Left ventricle myocardium inferior (tissue), 1 donor: Measurements from ENCODE around the gene RAMP1. TPM values are rescaled to one million over a fixed set of nuclear protein-coding genes. Genes with fewer than 3 reads are reported as not detected.

Experiments
- DNase-seq: peaks from one replicate; pipeline ENCODE4 v3.0.0-alpha.2; 2020
- H3K27ac ChIP-seq: fragments of 200-600 bp; replicated peaks from 2 replicates; pipeline ENCODE4 v1.8.0; 2021
- H3K27me3 ChIP-seq: fragments of 200-600 bp; 2 replicates; pipeline ENCODE4 v1.8.0; 2021; ENCODE audit warnings: low read depth
- H3K36me3 ChIP-seq: fragments of 200-600 bp; 2 replicates; pipeline ENCODE4 v1.8.0; 2021
- H3K4me1 ChIP-seq: fragments of 200-600 bp; 2 replicates; pipeline ENCODE4 v1.8.0; 2021
- H3K4me3 ChIP-seq: fragments of 200-600 bp; 2 replicates; pipeline ENCODE4 v1.8.0; 2021; ENCODE audit warnings: mild to moderate bottlenecking, moderate library complexity
- H3K9me3 ChIP-seq: fragments of 200-600 bp; replicated peaks from 2 replicates; pipeline ENCODE4 v1.8.0; 2021
- intact Hi-C: fragments of 100-400 bp; cut with micrococcal nuclease; formaldehyde crosslinking; loops from one replicate; pipeline ENCODE4 v1.11.0; 2022
- long read RNA-seq: library from polyadenylated mRNA; unstranded; transcript quantifications from one replicate; pipeline ENCODE4 v2.0.0, GENCODE V29; 2021
- total RNA-seq: library from RNA; stranded (reverse); fragmentation: NEBNext Ultra II Directional; extraction: Animal tissue kit (Norgen Biotek cat#: 25700); gene quantifications from one replicate; pipeline ENCODE4 v1.2.1, GENCODE V29; 2021
- TF ChIP-seq, protein P1 (sequence below): fragments of 200-600 bp; IDR thresholded peaks from 2 replicates; pipeline ENCODE4 v1.8.0; 2021; ENCODE audit warnings: antibody characterized with exemption, mild to moderate bottlenecking, borderline replicate concordance
- donor health status: DM: no; HTN: yes; CAD: no; lungs with severe emphysema.

RAMP1 gene
- total RNA-seq: 168 TPM
- long read RNA-seq, transcript RAMP1-202 (3 exons, 650 nt): minor isoform, 7 of 134 reads
- long read RNA-seq, transcript RAMP1-201 (3 exons, 910 nt): major isoform, 98 of 134 reads
- long read RNA-seq, partial matches to known transcripts: 19 of 134 reads
- long read RNA-seq, other reads (novel, unspliced or antisense): 10 of 134 reads

DNA sequence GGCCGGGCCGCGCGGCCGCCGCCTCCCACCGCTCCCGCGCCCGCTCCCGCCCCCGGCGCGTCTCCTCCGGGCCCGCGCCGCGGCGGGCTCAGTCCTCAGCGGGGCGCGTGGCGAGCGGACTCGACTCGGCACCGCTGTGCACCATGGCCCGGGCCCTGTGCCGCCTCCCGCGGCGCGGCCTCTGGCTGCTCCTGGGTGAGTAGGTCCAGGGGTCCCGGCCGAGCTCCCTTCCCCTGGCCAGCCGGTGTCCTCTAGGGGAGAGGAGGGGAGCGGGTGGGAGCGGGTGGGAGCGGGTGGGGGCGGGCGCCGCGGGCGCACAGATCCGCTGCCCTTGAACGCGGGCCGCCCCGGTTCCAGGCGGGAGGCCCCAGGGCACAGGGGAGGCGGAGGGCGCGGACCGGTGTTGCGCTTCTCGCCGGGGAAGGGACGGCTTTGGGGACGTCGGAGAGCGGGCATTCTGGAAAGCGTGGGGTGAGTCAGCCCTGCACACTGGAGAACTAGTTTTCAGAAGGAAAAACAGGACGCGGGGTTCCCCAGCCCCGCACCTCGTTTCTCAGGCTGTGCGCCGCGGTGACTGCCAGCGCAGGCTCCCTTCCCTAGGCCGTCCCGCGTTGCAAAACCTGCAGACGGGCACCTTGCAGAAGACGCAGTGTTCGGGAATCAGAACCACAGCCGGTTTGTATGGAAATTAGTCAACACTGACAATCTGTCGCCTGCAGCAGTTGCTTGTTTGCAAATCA lies at the start of gene RAMP1:
TSS of gene RAMP1 (plus strand) at position 91 of the 740 bp plus-strand sequence. CDS start at position 144, 53 bp downstream.
- H3K4me1 ChIP-seq: peaks cover 47% of the 10 kb centered on the region
- TF ChIP-seq, protein P1, sequence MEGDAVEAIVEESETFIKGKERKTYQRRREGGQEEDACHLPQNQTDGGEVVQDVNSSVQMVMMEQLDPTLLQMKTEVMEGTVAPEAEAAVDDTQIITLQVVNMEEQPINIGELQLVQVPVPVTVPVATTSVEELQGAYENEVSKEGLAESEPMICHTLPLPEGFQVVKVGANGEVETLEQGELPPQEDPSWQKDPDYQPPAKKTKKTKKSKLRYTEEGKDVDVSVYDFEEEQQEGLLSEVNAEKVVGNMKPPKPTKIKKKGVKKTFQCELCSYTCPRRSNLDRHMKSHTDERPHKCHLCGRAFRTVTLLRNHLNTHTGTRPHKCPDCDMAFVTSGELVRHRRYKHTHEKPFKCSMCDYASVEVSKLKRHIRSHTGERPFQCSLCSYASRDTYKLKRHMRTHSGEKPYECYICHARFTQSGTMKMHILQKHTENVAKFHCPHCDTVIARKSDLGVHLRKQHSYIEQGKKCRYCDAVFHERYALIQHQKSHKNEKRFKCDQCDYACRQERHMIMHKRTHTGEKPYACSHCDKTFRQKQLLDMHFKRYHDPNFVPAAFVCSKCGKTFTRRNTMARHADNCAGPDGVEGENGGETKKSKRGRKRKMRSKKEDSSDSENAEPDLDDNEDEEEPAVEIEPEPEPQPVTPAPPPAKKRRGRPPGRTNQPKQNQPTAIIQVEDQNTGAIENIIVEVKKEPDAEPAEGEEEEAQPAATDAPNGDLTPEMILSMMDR: no peak
- peak within 1 kb of the TSS; percentile 71 for H3K4me3 ChIP-seq
- no peaks in the 10 kb centered on the region for H3K9me3 ChIP-seq
- peak within 1 kb of the TSS; percentile 86 for H3K27ac ChIP-seq
- intact Hi-C loops: no loop called here
- peaks cover 55% of the 10 kb centered on the region for H3K27me3 ChIP-seq
- no peak for DNase-seq
- no peaks in the 10 kb centered on the region for H3K36me3 ChIP-seq

DNA sequence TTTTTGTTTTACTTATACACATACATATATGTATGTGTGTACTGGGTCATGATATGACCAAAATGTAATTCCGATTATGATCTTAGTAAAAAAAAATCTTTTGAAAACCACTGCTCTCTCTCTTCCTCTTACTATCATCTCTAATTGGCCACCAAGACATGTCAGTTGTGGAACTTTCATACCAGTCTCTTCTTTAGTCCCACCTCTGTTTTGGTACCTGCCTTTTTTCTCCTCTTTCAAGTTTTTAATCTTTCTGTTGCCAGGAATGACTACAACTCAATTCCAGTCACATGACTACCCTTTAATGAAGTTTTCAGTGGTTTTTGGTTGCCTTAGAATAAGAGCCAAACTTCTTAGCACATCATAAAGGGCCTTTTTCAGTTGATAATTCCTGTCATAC lies 43.8 kb upstream of the RAMP1 start:
- TF ChIP-seq, protein P1: no peak
- no peak for DNase-seq
- Histone ChIP-seq H3K4me1 (no peaks in the 10 kb centered on the region), H3K27me3 (no peaks in the 10 kb centered on the region), H3K4me3 (no peak overlapping the region), H3K9me3 (no peaks in the 10 kb centered on the region), H3K27ac (no peak overlapping the region), H3K36me3 (no peaks in the 10 kb centered on the region)
- intact Hi-C loops: no loop called here

DNA sequence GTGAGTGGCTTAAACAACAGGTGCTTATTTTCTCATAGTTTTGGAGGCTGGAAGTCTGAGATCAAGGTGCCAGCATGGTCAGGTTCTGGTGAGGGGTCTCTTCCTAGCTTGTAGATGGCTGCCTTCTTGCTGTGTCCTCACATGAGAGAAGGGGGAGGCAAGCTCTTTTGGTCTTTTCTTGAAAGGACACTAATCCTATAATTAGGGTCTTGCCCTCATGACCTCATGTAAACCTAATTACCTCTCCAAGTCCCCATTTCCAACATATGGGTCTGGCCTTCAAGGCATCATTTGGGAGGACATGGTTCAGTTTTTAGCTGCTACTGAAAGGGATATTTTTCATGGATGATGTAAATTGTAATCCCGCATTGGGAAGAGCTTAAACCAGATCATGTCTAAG lies 42.9 kb upstream of the RAMP1 start:
- DNase-seq: no peak
- Histone ChIP-seq H3K27ac (no peak overlapping the region), H3K27me3 (no peaks in the 10 kb centered on the region), H3K36me3 (no peaks in the 10 kb centered on the region), H3K9me3 (no peaks in the 10 kb centered on the region), H3K4me1 (no peaks in the 10 kb centered on the region), H3K4me3 (no peak overlapping the region)
- intact Hi-C loops: no loop called here
- TF ChIP-seq, protein P1: no peak

DNA sequence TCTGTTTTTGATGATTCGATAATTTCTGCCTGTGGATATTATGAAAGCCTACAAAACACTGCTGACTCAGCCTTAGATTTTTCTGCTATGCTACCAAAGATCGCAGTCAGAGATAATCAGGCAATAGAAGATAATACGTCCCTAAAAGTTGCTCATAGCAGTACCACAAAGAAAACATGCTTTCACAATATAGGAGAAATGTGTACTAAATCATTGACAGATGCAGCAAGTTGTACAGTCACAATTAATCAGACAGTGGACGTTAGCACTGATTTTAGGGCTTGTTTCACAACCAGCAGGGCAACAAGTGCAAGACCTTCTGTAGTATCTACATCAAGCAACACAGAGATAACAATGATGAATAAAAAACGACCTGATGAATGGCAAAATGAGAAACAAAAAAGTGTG lies 41.4 kb upstream of the RAMP1 start:
- H3K27ac ChIP-seq: no peak overlapping the region
- DNase-seq: no peak

DNA sequence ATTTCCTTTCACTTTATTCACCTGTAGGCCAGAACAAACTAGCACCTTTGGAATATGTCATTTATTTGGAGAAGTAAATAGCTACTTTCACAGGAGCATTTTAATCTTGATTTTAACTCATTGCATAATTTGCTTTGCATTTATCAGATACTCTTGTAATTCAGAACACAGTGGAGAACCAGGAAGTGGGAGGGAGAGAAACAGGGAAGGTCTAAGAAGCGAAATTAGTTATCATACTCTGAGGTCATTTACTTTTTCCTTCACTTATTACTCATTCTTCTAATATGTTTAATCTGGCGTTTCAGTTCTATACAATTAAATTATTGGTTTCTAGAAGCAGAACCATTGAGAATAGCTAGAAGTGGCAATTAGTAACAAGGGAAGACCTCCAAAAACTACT lies 40.2 kb upstream of the RAMP1 start:
- TF ChIP-seq, protein P1: no peak
- no peaks in the 10 kb centered on the region for H3K9me3 ChIP-seq
- H3K36me3 ChIP-seq: no peaks in the 10 kb centered on the region
- intact Hi-C loops: no loop called here
- DNase-seq: no peak
- no peak overlapping the region for H3K27ac ChIP-seq
- no peaks in the 10 kb centered on the region for H3K4me1 ChIP-seq
- no peak overlapping the region for H3K4me3 ChIP-seq
- no peaks in the 10 kb centered on the region for H3K27me3 ChIP-seq

More for the DNA sequence above, 41.4 kb upstream of the RAMP1 start:
- Histone ChIP-seq H3K27me3 (no peaks in the 10 kb centered on the region), H3K9me3 (no peaks in the 10 kb centered on the region), H3K4me1 (no peaks in the 10 kb centered on the region), H3K36me3 (no peaks in the 10 kb centered on the region), H3K4me3 (no peak overlapping the region)
- TF ChIP-seq, protein P1: no peak
- intact Hi-C loops: no loop called here
